ENCODE results near the gene ZNF324.

- TF ChIP-seq EZH2 (IDR thresholded peaks at IDR 0.05; ENCODE audit: insufficient read depth, low read length) (no peak), CTCF (IDR thresholded peaks at IDR 0.05; ENCODE audit: insufficient read depth, low read depth, low read length) (no peak)
Observed at GRCh38 chr19:58511353-58512208, 44.7 kb downstream of the ZNF324 start, which contains the start of gene SLC27A5.
